ENCODE data around the gene NAA35. TPM values are rescaled to one million over a fixed set of nuclear protein-coding genes. Genes with fewer than 3 reads are reported as not detected.

The NAA35 gene
- polyA plus RNA-seq, 1 of the 3 experiments (the other 2 are of a cell fraction), result 9.0 TPM

GRCh38 chr9:86042199-86042978, 101.4 kb downstream of the NAA35 start:
- no peaks in the 10 kb centered on the region for H3K9me3 ChIP-seq
- no peaks in the 10 kb centered on the region for H4K20me1 ChIP-seq (ENCODE audit: insufficient read depth)
- no peak for DNase-seq
- TF ChIP-seq CHD2 (IDR thresholded peaks at IDR 0.05; ENCODE audit: low read length, partially characterized antibody) (no peak), GABPA (IDR thresholded peaks at IDR 0.05; ENCODE audit: low read depth) (no peak), GATA2 (CRISPR knock-in tag; IDR thresholded peaks at IDR 0.05) (no peak), NRF1 (IDR thresholded peaks at IDR 0.05; ENCODE audit: low read depth, low read length) (no peak), MXI1 (IDR thresholded peaks at IDR 0.05; ENCODE audit: low read depth, low read length) (no peak), TCF12 (IDR thresholded peaks at IDR 0.05) (no peak), MEF2A (IDR thresholded peaks at IDR 0.05; ENCODE audit: borderline replicate concordance, low read depth) (no peak), TAF1 (IDR thresholded peaks at IDR 0.05; ENCODE audit: borderline replicate concordance, low read depth, low read length) (no peak), CTCF (IDR thresholded peaks at IDR 0.05) (no peak), FOXM1 (IDR thresholded peaks at IDR 0.05; ENCODE audit: low read depth) (no peak), NFIC (IDR thresholded peaks at IDR 0.05; ENCODE audit: borderline replicate concordance) (no peak), TEAD4 (IDR thresholded peaks at IDR 0.05; ENCODE audit: borderline replicate concordance, insufficient read depth) (no peak)
- POLR2A ChIA-PET, result no interaction called here
- no peaks in the 10 kb centered on the region for H3F3A ChIP-seq (replicated peaks; ENCODE audit: insufficient read depth)
- H2AFZ ChIP-seq (ENCODE audit: low read depth), result no peak overlapping the region
- peaks cover 0 to 20% of the 10 kb centered on the region in 2 experiments; a peak in 1 of 4 replicates for H3K4me1 ChIP-seq (ENCODE audit: control insufficient read depth in 1 of 2, insufficient read depth in 2 of 2, low read depth in 1 of 2, low read length in 1 of 2)
- H3K27me3 ChIP-seq (ENCODE audit: insufficient read depth), result no peaks in the 10 kb centered on the region
- no peak overlapping the region for H3K9ac ChIP-seq
- no peak overlapping the region for H3K4me3 ChIP-seq (ENCODE audit: low read depth in 2 of 2, low read length in 1 of 2)
- no peaks in the 10 kb centered on the region for H3K9me2 ChIP-seq
- no peak overlapping the region for H3K4me2 ChIP-seq
- 74% methylated on average over 5 of the region's 5 CpGs for WGBS (ENCODE audit: low lambda C conversion rate)
- H3K27ac ChIP-seq (ENCODE audit: low read depth in 2 of 2, low read length in 1 of 2), result no peak overlapping the region
- H3K36me3 ChIP-seq (replicated peaks in 1 of 2; ENCODE audit: control insufficient read depth in 1 of 2, insufficient read depth in 2 of 2, low read length in 1 of 2), result peaks cover 0 to 10% of the 10 kb centered on the region in 2 experiments
- no peaks in the 10 kb centered on the region for H3K79me2 ChIP-seq (ENCODE audit: insufficient read depth)
- CTCF ChIA-PET, result no interaction called here

- H3K4me3 ChIP-seq (ENCODE audit: low read depth in 2 of 2, low read length in 1 of 2), result no peak overlapping the region
- no peaks in the 10 kb centered on the region for H3K79me2 ChIP-seq (ENCODE audit: insufficient read depth)
- ChIA-PET POLR2A (no interaction called here), CTCF (interaction anchor here (1.1 kb wide), 2 partner anchors 17 to 25 kb away, joined by 3 read pairs; no protein-coding TSS in a partner anchor)
- no peak overlapping the region for H3K27ac ChIP-seq (ENCODE audit: low read depth in 2 of 2, low read length in 1 of 2)
- H4K20me1 ChIP-seq (ENCODE audit: insufficient read depth), result no peaks in the 10 kb centered on the region
- H3K9ac ChIP-seq, result no peak overlapping the region
- H3K9me3 ChIP-seq, result no peaks in the 10 kb centered on the region
- H3K4me2 ChIP-seq, result no peak overlapping the region
- no peak for TF ChIP-seq SMC3 (IDR thresholded peaks at IDR 0.05; ENCODE audit: low read depth, low read length)
- TF ChIP-seq ELF1 (IDR thresholded peaks at IDR 0.05), result no peak
- no peak for TF ChIP-seq RXRA (IDR thresholded peaks at IDR 0.05; ENCODE audit: borderline replicate concordance, low read depth)
- no peak for TF ChIP-seq MEF2A (IDR thresholded peaks at IDR 0.05; ENCODE audit: borderline replicate concordance, low read depth)
- no peak for TF ChIP-seq RAD21 (IDR thresholded peaks at IDR 0.05; ENCODE audit: low read length)
- TF ChIP-seq, protein P1, sequence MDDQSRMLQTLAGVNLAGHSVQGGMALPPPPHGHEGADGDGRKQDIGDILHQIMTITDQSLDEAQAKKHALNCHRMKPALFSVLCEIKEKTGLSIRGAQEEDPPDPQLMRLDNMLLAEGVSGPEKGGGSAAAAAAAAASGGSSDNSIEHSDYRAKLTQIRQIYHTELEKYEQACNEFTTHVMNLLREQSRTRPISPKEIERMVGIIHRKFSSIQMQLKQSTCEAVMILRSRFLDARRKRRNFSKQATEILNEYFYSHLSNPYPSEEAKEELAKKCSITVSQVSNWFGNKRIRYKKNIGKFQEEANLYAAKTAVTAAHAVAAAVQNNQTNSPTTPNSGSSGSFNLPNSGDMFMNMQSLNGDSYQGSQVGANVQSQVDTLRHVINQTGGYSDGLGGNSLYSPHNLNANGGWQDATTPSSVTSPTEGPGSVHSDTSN (IDR thresholded peaks at IDR 0.05), result no peak
- TF ChIP-seq MXI1 (IDR thresholded peaks at IDR 0.05; ENCODE audit: low read depth, low read length), result no peak
- TF ChIP-seq SIN3A (IDR thresholded peaks at IDR 0.05; ENCODE audit: borderline replicate concordance, low read depth, low read length), result no peak
- TF ChIP-seq RCOR1 (IDR thresholded peaks at IDR 0.05; ENCODE audit: low read length), result no peak
- TF ChIP-seq USF2 (IDR thresholded peaks at IDR 0.05; ENCODE audit: borderline replicate concordance, low read depth, low read length), result no peak
- TF ChIP-seq MAX (IDR thresholded peaks at IDR 0.05; ENCODE audit: low read depth), result no peak
- no peak for TF ChIP-seq YY1 (IDR thresholded peaks at IDR 0.05; ENCODE audit: low read depth)
- peaks cover 0 to 22% of the 10 kb centered on the region in 2 experiments; a peak in 1 of 4 replicates for H3K4me1 ChIP-seq (ENCODE audit: control insufficient read depth in 1 of 2, insufficient read depth in 2 of 2, low read depth in 1 of 2, low read length in 1 of 2)
- H3F3A ChIP-seq (replicated peaks; ENCODE audit: insufficient read depth), result no peaks in the 10 kb centered on the region
- no peak for DNase-seq
- WGBS (ENCODE audit: low lambda C conversion rate), result 93% methylated on average over 5 of the region's 5 CpGs
- H3K9me2 ChIP-seq, result no peaks in the 10 kb centered on the region
- no peak overlapping the region for H2AFZ ChIP-seq (ENCODE audit: low read depth)
- peaks cover 0 to 10% of the 10 kb centered on the region in 2 experiments for H3K36me3 ChIP-seq (replicated peaks in 1 of 2; ENCODE audit: control insufficient read depth in 1 of 2, insufficient read depth in 2 of 2, low read length in 1 of 2)
- no peaks in the 10 kb centered on the region for H3K27me3 ChIP-seq (ENCODE audit: insufficient read depth)
These were observed 102.6 kb downstream of the NAA35 start for GRCh38 chr9:86043586-86043985.

All from SK-N-SH (cell line).